Cardiac fibroblast (primary cell): ENCODE data around the gene DUS1L.

Source experiments
- DNase-seq, 2 donors: peaks; one replicate each; pipeline versions ENCODE4 v3.0.0 to v3.0.0-alpha.2; 2010; ENCODE audit warnings: low read depth in 2 of 2
- H3K4me3 ChIP-seq, 2 donors: replicated peaks in 1 of 2; 1 replicate in 1 of 2; 2 replicates in 1 of 2; pipeline ENCODE4 v1.5.1; 2011; ENCODE audit warnings: low read depth in 2 of 2, low read length in 2 of 2, mild to moderate bottlenecking in 2 of 2, moderate library complexity in 1 of 2
- TF ChIP-seq, protein P1 (sequence below): IDR thresholded peaks from one replicate; pipeline ENCODE4 v1.5.1; 2011; ENCODE audit warnings: low read depth, mild to moderate bottlenecking, low read length, inconsistent platforms

Gene DUS1L

GRCh38 chr17:82112181-82112913 is 46.7 kb upstream of the DUS1L start:
- no peak overlapping the region for H3K4me3 ChIP-seq
- no peak for DNase-seq
- TF ChIP-seq, protein P1, sequence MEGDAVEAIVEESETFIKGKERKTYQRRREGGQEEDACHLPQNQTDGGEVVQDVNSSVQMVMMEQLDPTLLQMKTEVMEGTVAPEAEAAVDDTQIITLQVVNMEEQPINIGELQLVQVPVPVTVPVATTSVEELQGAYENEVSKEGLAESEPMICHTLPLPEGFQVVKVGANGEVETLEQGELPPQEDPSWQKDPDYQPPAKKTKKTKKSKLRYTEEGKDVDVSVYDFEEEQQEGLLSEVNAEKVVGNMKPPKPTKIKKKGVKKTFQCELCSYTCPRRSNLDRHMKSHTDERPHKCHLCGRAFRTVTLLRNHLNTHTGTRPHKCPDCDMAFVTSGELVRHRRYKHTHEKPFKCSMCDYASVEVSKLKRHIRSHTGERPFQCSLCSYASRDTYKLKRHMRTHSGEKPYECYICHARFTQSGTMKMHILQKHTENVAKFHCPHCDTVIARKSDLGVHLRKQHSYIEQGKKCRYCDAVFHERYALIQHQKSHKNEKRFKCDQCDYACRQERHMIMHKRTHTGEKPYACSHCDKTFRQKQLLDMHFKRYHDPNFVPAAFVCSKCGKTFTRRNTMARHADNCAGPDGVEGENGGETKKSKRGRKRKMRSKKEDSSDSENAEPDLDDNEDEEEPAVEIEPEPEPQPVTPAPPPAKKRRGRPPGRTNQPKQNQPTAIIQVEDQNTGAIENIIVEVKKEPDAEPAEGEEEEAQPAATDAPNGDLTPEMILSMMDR, result no peak

DNA sequence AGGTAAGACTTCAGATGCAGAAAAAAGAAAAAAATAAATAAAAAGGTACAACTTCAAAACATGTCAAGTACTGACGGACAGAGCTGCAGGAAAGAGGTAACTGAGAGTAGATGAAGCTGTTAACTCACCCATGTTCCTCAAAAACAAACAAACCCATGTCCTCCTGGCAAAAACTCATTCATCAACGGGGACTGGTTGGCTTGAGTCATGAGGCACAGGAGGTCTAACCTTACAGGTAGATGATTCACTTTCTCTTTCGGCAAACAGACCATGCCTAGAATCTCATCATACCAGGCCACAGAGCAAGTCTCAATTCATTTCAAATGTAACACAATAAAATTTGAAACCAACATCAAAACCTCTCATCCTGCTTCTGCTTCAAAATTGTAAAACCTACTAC is 44.7 kb upstream of the DUS1L start:
- TF ChIP-seq, protein P1, result no peak
- no peak for DNase-seq
- no peak overlapping the region for H3K4me3 ChIP-seq

GRCh38 chr17:82108961-82109475 is 43.4 kb upstream of the DUS1L start:
- TF ChIP-seq, protein P1, result no peak
- H3K4me3 ChIP-seq, result no peak overlapping the region
- DNase-seq, result no peak

- no peak overlapping the region for H3K4me3 ChIP-seq
- no peak for DNase-seq
- TF ChIP-seq, protein P1, result no peak
These were observed 42.9 kb upstream of the DUS1L start for GRCh38 chr17:82108496-82108945.

- TF ChIP-seq, protein P1, result no peak
- H3K4me3 ChIP-seq, result no peak overlapping the region
- DNase-seq, result no peak
These were observed 42.4 kb upstream of the DUS1L start for GRCh38 chr17:82108038-82108437.

DNA sequence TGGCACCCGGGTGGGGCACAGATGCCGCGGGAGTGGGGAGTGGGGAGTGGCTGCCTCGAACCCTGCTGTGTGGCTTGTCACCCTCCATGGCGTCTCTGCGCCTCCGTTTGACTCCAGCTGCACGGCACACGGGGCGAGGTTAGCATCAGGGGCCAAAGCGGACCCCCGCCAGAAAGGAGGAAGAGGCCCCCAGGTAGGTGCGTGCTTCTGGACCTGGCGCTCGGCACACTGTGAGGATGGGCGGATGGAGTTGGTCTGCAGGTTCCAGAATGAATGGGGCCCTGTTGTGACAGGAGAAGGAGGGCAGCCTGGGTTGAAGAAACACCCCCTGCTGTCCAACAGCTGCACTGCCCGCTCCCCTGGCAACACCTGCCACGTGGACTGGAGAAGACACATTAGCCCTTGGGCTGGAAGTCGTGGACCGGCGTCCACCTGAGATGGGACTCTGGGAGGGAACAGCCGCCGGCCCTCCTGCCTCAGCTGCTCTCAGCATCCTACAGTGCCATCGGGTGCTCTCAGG is 41.8 kb upstream of the DUS1L start:
- no peak for DNase-seq
- H3K4me3 ChIP-seq, result no peak overlapping the region
- TF ChIP-seq, protein P1, result peak; percentile 33
